Measurements from ENCODE around the gene TMTC2.
"Not testable (repeated sequence)": the region's sequence is repeated elsewhere in the genome, so short reads cannot be mapped to it uniquely, and the experiment has no call there.

Gene TMTC2

DNA sequence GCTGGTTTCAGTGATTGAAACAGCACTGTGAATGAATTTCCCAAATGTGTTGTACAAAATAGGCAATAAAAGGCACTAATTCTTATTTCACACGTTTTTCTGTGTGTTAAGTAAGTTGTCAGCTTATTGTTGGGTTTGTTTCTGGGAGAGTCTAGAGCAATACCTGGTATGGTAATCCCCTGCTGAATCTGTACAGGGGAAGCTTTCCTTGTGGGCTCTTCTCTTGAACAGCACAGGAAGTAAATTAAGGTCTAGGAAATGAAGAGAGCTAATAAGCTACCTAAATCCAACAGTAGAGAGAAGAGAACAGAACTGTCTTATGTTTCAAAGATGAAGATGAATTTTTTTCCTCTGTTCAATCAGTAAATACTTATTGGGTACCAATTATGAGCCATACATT lies 406.7 kb downstream of the TMTC2 start:
- no peak for DNase-seq

DNA sequence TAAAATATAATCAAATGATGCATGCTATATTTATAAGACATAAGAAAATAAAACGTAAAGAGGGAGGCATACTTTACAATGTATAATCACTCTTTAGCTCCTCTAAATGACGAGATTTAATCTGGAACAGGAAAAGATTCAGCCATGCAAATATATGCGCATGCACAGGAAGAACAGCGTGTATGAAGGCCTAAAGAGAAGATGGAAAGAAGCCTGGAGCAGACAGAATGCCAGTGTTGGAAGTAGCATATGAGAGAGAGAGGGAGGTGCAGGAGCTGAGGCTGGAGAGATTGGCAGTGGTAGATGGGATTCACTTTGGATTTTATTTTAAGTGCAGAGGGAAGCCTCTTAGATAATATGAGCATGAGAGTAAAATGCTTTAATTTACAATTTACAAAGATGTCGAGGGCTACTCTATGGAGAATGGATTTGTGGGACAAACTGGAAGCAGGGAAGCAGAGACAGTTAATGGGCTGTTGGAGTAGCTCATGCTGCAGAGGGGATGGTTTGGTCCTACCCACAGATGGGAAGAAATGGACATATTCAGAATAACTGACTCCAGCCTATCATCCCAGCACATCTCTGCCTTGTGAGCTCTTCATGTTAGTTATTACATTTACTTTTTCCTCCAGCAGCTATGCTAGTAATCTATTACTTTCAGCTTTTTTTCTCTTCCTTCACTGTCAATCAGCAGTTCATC lies 411.1 kb downstream of the TMTC2 start:
- peak; percentile 9 to 63 for DNase-seq

DNA sequence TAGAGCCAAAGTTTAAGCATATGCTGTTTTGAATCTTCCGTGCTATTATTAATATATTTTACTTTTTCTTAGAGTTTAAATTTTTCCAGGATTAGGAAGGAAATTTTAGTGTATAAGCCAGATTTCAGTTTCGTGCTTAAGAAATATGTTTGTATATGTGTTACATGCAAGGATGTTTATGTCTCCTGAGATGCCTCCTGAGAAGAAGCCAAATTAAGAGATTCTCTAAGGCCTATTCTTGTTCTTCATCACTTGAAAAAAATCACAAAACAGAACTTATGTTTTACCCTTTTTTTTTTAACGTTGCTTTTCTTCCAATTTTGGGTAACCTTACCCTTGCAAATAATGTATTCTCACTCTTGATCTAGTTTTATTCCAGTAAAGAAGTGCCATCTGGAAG lies 412.7 kb downstream of the TMTC2 start:
- DNase-seq = no peak

DNA sequence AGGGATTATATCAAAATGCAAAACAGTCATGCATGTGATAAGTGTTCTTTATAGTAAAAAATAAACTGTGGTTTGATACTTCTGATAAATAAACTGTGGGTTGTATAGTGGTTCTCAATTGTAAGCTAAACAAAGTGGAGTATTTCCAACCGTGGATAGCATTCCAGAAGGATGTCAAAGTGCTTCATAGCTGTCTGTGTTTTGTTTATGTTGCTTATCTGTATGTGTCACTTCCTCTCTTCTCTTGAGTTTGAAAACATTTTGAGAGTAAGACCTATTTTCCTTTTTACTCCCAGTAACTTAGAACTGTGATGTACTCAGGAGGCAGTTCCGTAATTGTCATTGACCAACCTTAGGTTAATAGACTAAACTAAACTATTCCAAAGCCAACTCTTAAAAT lies 415.8 kb downstream of the TMTC2 start:
- no peak for DNase-seq

DNA sequence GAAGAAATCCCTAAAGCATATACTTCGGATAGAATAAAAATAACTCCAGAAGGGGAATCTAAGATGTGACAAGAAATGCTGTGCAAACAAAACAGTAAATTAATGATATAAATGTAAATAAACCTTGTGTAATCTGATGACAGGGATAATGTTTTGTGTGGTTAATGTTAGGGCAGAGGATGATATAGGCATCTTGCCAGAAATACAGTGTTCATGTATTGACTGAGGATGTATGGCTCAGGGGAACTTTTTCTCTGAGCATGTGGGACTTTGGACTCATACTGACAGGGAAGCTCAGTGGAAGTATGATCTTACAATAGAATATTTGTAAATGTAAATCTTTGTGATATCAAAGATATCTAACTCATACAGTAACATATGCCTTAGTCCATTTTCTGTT lies 420.2 kb downstream of the TMTC2 start:
- DNase-seq = no peak

DNA sequence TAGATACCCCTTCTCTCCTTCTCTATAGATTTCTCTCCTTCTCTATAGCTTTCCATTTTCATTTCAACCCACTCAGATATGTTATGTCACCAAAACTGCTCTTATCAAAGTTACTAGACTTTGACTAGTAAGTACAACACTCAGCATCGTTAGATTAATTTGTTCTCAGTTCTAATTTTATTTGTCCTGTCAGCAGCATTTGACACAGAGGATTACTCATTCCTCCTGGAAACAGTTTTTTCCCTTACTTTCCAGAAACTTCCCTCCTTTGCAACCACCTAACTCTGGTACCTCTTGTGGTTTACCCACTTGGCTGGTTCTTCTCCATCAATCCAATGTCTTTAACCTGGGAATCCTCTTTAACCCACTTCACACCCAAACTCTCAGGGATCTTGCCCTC lies 423.7 kb downstream of the TMTC2 start:
- no peak for DNase-seq

DNA sequence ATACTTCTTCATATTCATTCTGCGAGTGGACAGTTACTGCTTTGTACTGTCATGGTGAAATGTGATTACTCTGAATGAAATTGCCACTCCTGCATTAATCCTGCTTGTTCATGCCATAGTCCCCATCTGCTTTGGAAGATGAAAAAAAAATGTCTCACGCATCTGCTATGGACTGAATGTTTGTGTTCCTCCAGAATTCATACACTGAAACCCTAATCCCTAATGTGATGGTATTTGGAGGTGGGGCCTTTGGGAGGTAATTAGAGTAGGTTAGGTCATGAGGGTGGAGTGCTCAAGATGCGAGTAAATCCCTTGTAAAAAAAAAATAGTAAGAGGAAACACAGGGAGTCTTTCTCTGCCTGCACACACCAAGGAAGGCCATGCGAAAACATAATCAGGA lies 427.2 kb downstream of the TMTC2 start:
- DNase-seq = no peak

GRCh38 chr12:83114966-83115365 lies 428.3 kb downstream of the TMTC2 start:
- no peak for DNase-seq

DNA sequence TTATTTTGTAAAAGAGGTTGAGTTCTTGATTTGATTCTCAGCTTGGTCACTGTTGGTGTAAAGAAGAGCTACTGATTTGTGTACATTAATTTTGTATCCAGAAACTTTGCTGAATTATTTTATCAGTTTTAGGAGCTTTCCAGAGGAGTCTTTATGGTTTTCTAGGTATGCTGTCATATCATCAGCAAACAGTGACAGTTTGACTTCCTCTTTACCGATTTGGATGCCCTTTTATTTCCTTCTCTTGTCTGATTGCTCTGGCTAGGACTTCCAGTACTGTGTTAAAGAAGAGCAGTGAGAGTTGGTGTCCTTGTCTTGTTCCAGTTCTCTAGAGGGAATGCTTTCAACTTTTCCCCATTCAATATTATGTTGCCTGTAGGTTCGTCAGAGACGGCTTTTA lies 431.2 kb downstream of the TMTC2 start:
- not testable (repeated sequence) for DNase-seq

DNA sequence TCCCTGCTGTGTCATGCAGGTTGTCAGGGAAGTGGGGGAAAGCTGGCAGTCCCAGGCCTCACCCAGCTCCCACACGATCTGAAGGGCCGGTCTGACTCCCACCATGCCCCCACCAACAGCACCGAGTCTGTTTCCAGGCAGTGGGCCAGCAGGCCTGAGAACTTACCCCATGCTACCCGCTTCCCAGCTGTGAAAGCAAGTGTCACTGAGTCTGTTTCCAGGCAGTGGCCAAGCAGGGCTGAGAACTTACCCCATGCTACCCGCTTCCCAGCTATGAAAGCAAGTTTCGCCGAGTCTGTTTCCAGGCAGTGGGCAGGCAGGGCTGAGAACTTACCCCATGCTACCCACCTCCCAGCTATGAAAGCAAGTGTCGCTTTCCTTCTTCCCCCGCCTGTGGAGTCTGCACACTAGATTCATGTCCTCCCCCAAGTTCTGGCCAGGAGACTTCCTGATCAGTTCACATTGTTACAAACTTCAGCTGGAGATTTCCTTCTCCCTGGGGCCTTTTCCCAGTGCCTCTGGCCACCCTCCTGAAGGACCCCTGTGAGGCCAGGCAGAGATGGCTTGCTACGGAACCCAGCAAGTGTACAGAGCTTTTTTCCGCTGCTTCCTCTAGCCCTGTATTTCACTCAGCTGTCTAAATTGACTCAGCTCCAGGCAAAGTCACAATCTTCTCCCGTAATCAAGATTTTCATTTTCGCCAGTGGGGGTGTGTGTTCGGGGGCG lies 435.4 kb downstream of the TMTC2 start:
- DNase-seq = no peak

DNA sequence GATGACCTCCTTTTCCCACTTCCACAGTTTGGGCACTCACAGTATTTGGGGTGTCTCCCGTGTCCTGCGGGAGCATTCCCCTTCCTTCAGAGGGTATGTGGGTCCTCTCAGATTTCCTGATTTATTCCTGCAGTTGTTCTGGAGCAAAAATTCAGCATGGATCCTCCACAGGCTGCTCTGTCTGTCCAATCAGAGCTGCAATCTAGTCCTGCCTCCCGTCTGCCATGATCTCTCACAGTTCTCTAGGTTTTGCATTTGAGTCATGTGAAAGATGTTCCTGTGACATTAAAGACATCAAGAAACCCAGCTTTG lies 435.9 kb downstream of the TMTC2 start:
- DNase-seq = no peak

- DNase-seq = no peak
These were observed 436.3 kb downstream of the TMTC2 start for GRCh38 chr12:83123039-83123438.

GRCh38 chr12:83128540-83128939 lies 441.8 kb downstream of the TMTC2 start:
- DNase-seq = no peak

- DNase-seq = no peak
These were observed 443.5 kb downstream of the TMTC2 start for GRCh38 chr12:83130178-83130577.

GRCh38 chr12:83132360-83132759 lies 445.7 kb downstream of the TMTC2 start:
- no peak for DNase-seq

GRCh38 chr12:83136411-83136810 lies 449.7 kb downstream of the TMTC2 start:
- no peak for DNase-seq

GRCh38 chr12:83140135-83140534 lies 453.4 kb downstream of the TMTC2 start:
- DNase-seq = no peak

- no peak for DNase-seq
These were observed 454.8 kb downstream of the TMTC2 start for GRCh38 chr12:83141460-83141994.

DNA sequence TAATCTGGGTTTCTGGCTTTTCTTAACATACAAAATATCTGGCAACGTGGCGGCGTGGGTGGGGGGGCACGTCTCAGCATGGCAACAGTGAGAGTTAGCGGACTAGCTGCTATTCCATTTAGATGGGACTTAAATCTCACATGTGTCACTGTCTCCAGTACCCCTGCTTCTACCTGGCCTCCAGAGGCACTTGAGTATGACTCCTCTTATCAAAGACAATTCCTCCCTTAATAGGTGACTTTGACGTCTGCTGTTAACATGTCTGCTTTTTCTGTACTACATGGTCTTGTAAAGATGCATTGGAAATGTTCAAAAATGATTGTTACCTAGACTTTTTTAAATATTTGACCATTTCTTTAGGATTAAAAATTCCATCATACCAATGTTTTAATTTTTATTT lies 456.2 kb downstream of the TMTC2 start:
- no peak for DNase-seq

DNA sequence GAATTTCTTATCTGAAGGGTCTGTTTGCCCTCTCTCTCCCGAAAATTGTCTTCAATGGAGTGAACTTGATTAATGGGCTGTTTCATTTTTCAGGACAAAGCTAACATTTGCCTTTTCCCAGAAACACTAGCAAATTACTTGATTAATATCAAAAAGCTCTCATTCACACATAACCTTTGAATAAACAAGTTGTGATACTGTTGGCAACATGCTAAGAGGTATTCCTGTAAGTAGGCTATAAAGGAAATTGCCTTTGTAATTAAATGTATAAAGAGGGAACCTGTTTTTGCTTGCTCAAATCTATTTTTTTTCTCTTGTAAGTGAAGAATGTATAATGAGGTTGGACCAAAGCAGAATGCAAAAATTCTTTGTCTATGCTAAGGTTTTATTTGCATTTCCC lies 457.2 kb downstream of the TMTC2 start:
- peak; percentile 17 to 59 for DNase-seq

- DNase-seq = no peak
These were observed 458.7 kb downstream of the TMTC2 start for GRCh38 chr12:83145325-83145840.

DNA sequence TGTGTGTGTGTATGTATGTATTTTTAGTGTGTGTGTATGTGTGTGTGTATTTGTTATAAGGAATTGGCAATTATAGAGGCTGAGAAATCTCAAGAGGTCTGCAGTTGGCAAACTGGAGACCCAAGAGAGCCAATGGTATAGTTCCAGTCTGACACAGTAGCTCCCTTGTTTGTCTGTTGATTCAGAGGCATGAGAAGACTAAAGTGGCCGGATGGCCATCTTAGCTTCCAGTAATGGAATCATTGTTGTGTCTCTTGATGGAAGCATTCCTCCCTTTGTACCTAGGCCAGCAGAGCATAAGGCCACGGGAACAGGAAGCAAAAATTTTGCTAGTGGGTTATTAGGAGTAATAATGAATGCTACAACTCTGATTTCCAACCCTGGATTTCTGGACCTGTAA lies 460.6 kb downstream of the TMTC2 start:
- no peak for DNase-seq

GRCh38 chr12:83149987-83150386 lies 463.3 kb downstream of the TMTC2 start:
- no peak for DNase-seq

GRCh38 chr12:83150465-83151189 lies 463.9 kb downstream of the TMTC2 start:
- DNase-seq = no peak

Data from NCI-H526 (cell line).